HCT116 (cell line): ENCODE data around the gene TNPO1. TPM values are rescaled to one million over a fixed set of nuclear protein-coding genes. Genes with fewer than 3 reads are reported as not detected.

Experiments used
- ATAC-seq: fragments of 200-7000 bp; cut with Tn5 transposase; 2 replicates; pipeline ENCODE4 v1.9.1; 2020; ENCODE audit warnings: mild to moderate bottlenecking, moderate library complexity
- BruUV-seq: library from RNA; stranded (reverse); fragments of 400-500 nt; replicated peaks from 2 replicates; lab custom pipeline; 2021; lab: Mats Ljungman, UMichigan
- CTCF ChIA-PET: fragments of 300-600 bp; sonication (Branson Sonifier 250); formaldehyde crosslinking; loops from one replicate; lab custom pipeline; 2021; ENCODE audit warnings: antibody characterized with exemption; lab: Charles Lee
- POLR2A ChIA-PET: fragments of 300-600, 350-600 bp; sonication (Branson Sonifier 250); formaldehyde crosslinking; loops from one replicate; lab custom pipeline; 2021; ENCODE audit warnings: antibody characterized with exemption; lab: Charles Lee
- RAD21 ChIA-PET, 2 experiments: fragments of 300-600 bp; sonication (Branson Sonifier 250); formaldehyde crosslinking; loops; one replicate each; lab custom pipeline; 2023; ENCODE audit warnings: low total read pairs in 2 of 2; ENCODE audit not compliant: uncharacterized antibody in 2 of 2, unreplicated experiment in 2 of 2, low non-redundant PET in 1 of 2; lab: Charles Lee
- DNase-seq: peaks from one replicate; pipeline ENCODE4 v3.0.0-alpha.2; 2010; ENCODE audit warnings: low read depth, low spot score
- H2AFZ ChIP-seq: fragments of 200-600 bp; shearing (Covaris generic), sonication (generic); 2 replicates; pipeline ENCODE4 v1.6.1; 2017; ENCODE audit warnings: low read depth, mixed run types, mixed read lengths, antibody characterized with exemption, low read length; ENCODE audit not compliant: poor library complexity, severe bottlenecking
- H3K27ac ChIP-seq: 2 replicates; pipeline ENCODE4 v1.5.1; 2012; ENCODE audit warnings: low read depth, low read length
- H3K27me3 ChIP-seq: fragments of 200-600 bp; sonication (generic); 2 replicates; pipeline ENCODE4 v1.6.1; 2016; ENCODE audit warnings: mixed run types, low read length, mixed read lengths; ENCODE audit not compliant: insufficient read depth
- H3K36me3 ChIP-seq, 2 experiments: fragments of 200-500 bp in 1 of 2; fragments of 200-600 bp in 1 of 2; sonication (Bioruptor generic) in 1 of 2; sonication (generic) in 1 of 2; 2 replicates each; pipeline versions ENCODE4 v1.5.1 to v1.6.1; 2014 to 2016; ENCODE audit warnings: low read length in 2 of 2, inconsistent platforms in 1 of 2, mixed read lengths in 1 of 2, mixed run types in 1 of 2; ENCODE audit not compliant: insufficient read depth in 2 of 2, control insufficient read depth in 1 of 2
- H3K4me1 ChIP-seq, 2 experiments: fragments of 200-600 bp in 1 of 2; sonication (generic) in 1 of 2; 2 replicates each; pipeline versions ENCODE4 v1.5.1 to v1.6.1; 2012 to 2017; ENCODE audit warnings: low read length in 2 of 2, inconsistent platforms in 1 of 2, mild to moderate bottlenecking in 1 of 2, mixed read lengths in 1 of 2, mixed run types in 1 of 2, moderate library complexity in 1 of 2; ENCODE audit not compliant: insufficient read depth in 2 of 2, control insufficient read depth in 1 of 2
- H3K4me2 ChIP-seq: fragments of 200-600 bp; sonication (generic); 2 replicates; pipeline ENCODE4 v1.6.1; 2017; ENCODE audit warnings: mixed run types, low read length, mixed read lengths
- H3K4me3 ChIP-seq, 2 experiments: fragments of 200-600 bp in 1 of 2; sonication (generic) in 1 of 2; replicated peaks in 1 of 2; 2 replicates each; pipeline ENCODE4 v1.5.1; 2011 to 2016; ENCODE audit warnings: low read length in 2 of 2, control low read depth in 1 of 2, low read depth in 1 of 2, mild to moderate bottlenecking in 1 of 2, mixed read lengths in 1 of 2, mixed run types in 1 of 2
- H3K79me2 ChIP-seq: fragments of 200-600 bp; sonication (generic); 2 replicates; pipeline ENCODE4 v1.6.1; 2017; ENCODE audit warnings: mild to moderate bottlenecking, mixed run types, low read length, moderate library complexity, mixed read lengths; ENCODE audit not compliant: insufficient read depth
- H3K9ac ChIP-seq: fragments of 200-600 bp; sonication (generic); 2 replicates; pipeline ENCODE4 v1.6.1; 2016; ENCODE audit warnings: low read length, mixed read lengths
- H3K9me2 ChIP-seq: fragments of 200-600 bp; sonication (generic), shearing (Covaris generic); 2 replicates; pipeline ENCODE4 v1.6.1; 2017; ENCODE audit warnings: mixed run types, mild to moderate bottlenecking, moderate library complexity; ENCODE audit not compliant: insufficient read depth
- H3K9me3 ChIP-seq, 2 experiments: fragments of 200-500 bp in 1 of 2; fragments of 200-600 bp in 1 of 2; sonication (Bioruptor generic) in 1 of 2; sonication (generic) in 1 of 2; 2 replicates each; pipeline ENCODE4 v1.6.1; 2014 to 2017; ENCODE audit warnings: low read length in 2 of 2, mixed read lengths in 2 of 2, inconsistent platforms in 1 of 2, low read depth in 1 of 2, mild to moderate bottlenecking in 1 of 2, mixed run types in 1 of 2, moderate library complexity in 1 of 2; ENCODE audit not compliant: control insufficient read depth in 1 of 2, insufficient read depth in 1 of 2
- H4K20me1 ChIP-seq: fragments of 200-600 bp; sonication (generic), shearing (Covaris generic); 2 replicates; pipeline ENCODE4 v1.6.1; 2017; ENCODE audit warnings: mixed run types, mild to moderate bottlenecking, moderate library complexity; ENCODE audit not compliant: insufficient read depth
- CBX3 ChIP-seq: IDR thresholded peaks from 2 replicates; pipeline ENCODE4 v1.6.1; 2012; ENCODE audit warnings: low read depth
- EZH2phosphoT487 ChIP-seq: fragments of 200-600 bp; IDR thresholded peaks from 2 replicates; pipeline ENCODE4 v1.6.1; 2018; ENCODE audit warnings: antibody characterized with exemption, borderline replicate concordance
- FOSL1 ChIP-seq: IDR thresholded peaks from 2 replicates; pipeline ENCODE4 v1.6.1; 2012; ENCODE audit warnings: low read depth
- JUND ChIP-seq: IDR thresholded peaks from 2 replicates; pipeline ENCODE4 v1.6.1; 2012
- POLR2A ChIP-seq: IDR thresholded peaks from 2 replicates; pipeline ENCODE4 v1.7.0; 2011; ENCODE audit warnings: borderline replicate concordance; ENCODE audit not compliant: insufficient read depth, insufficient read length; ENCODE audit errors: extremely low read depth
- POLR2AphosphoS5 ChIP-seq: IDR thresholded peaks from 2 replicates; pipeline ENCODE4 v1.6.1; 2011; ENCODE audit warnings: mild to moderate bottlenecking, low read depth, low read length, moderate library complexity
- RAD21 ChIP-seq: IDR thresholded peaks from 2 replicates; pipeline ENCODE4 v1.6.1; 2012; ENCODE audit warnings: low read depth, mild to moderate bottlenecking
- SP1 ChIP-seq: IDR thresholded peaks from 2 replicates; pipeline ENCODE4 v1.6.1; 2012; ENCODE audit warnings: low read depth
- TCF7L2 ChIP-seq: IDR thresholded peaks from 2 replicates; pipeline ENCODE4 v1.7.0; 2011; ENCODE audit warnings: borderline replicate concordance, inconsistent platforms; ENCODE audit not compliant: insufficient read depth, insufficient read length; ENCODE audit errors: extremely low read depth
- YY1 ChIP-seq: IDR thresholded peaks from 2 replicates; pipeline ENCODE4 v1.6.1; 2011; ENCODE audit warnings: low read length, low read depth, moderate library complexity, mild to moderate bottlenecking; ENCODE audit not compliant: insufficient replicate concordance; ENCODE audit errors: extremely low read depth
- ZFX ChIP-seq: fragments of 450-650 bp; IDR thresholded peaks from 2 replicates; pipeline ENCODE4 v1.6.1; 2017
- ZNF274 ChIP-seq: fragments of 200-500 bp; sonication (Bioruptor generic); IDR thresholded peaks from 2 replicates; pipeline ENCODE4 v1.6.1; 2014; ENCODE audit warnings: mild to moderate bottlenecking, low read depth, low read length, inconsistent platforms
- intact Hi-C: fragments of 100-400 bp; cut with micrococcal nuclease; formaldehyde crosslinking; loops from 2 replicates; pipeline ENCODE4 v1.10.0; 2022
- total RNA-seq: library from RNA; stranded (reverse); gene quantifications from one replicate; pipeline ENCODE4 v1.2.1, GENCODE V29; 2021; ENCODE audit not compliant: unreplicated experiment
- TF ChIP-seq, protein P1 (sequence below): IDR thresholded peaks from 2 replicates; pipeline ENCODE4 v1.6.1; 2012
- TF ChIP-seq, protein P2 (sequence below), 3 experiments: fragments of 200-600 bp in 1 of 3; sonication (generic) in 1 of 3; IDR thresholded peaks in 2 of 3; conservative IDR thresholded peaks in 1 of 3; 2 replicates each; pipeline ENCODE4 v1.5.1; 2012 to 2017; ENCODE audit warnings: low read depth in 2 of 3, low read length in 2 of 3, antibody characterized with exemption in 1 of 3, borderline replicate concordance in 1 of 3, control low read depth in 1 of 3, mild to moderate bottlenecking in 1 of 3, mixed read lengths in 1 of 3, mixed run types in 1 of 3, moderate library complexity in 1 of 3; ENCODE audit not compliant: insufficient read depth in 1 of 3
- TF ChIP-seq, protein P3 (sequence below): IDR thresholded peaks from 2 replicates; pipeline ENCODE4 v1.6.1; 2012

Gene TNPO1
- total RNA-seq, 1 experiment from 2014 or later = 104 TPM

GRCh38 chr5:72895758-72896157, 79.3 kb downstream of the TNPO1 start:
- ATAC-seq = no peak
- H3K9me3 ChIP-seq = no peaks in the 10 kb centered on the region
- H3K4me1 ChIP-seq = no peaks in the 10 kb centered on the region
- peaks cover 50 to 58% of the 10 kb centered on the region in 2 experiments for H3K36me3 ChIP-seq
- no TSS peak for BruUV-seq
- peaks cover 66% of the 10 kb centered on the region for H3K79me2 ChIP-seq
- POLR2A ChIA-PET = no interaction called here
- H3K4me3 ChIP-seq = no peak overlapping the region
- TF ChIP-seq ZNF274 (no peak), YY1 (no peak), FOSL1 (no peak), JUND (no peak), RAD21 (no peak), POLR2A (no peak), POLR2AphosphoS5 (no peak), EZH2phosphoT487 (no peak), SP1 (no peak), TCF7L2 (no peak), ZFX (no peak), CBX3 (no peak)
- TF ChIP-seq, protein P1, sequence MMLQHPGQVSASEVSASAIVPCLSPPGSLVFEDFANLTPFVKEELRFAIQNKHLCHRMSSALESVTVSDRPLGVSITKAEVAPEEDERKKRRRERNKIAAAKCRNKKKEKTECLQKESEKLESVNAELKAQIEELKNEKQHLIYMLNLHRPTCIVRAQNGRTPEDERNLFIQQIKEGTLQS = no peak
- TF ChIP-seq, protein P2, sequence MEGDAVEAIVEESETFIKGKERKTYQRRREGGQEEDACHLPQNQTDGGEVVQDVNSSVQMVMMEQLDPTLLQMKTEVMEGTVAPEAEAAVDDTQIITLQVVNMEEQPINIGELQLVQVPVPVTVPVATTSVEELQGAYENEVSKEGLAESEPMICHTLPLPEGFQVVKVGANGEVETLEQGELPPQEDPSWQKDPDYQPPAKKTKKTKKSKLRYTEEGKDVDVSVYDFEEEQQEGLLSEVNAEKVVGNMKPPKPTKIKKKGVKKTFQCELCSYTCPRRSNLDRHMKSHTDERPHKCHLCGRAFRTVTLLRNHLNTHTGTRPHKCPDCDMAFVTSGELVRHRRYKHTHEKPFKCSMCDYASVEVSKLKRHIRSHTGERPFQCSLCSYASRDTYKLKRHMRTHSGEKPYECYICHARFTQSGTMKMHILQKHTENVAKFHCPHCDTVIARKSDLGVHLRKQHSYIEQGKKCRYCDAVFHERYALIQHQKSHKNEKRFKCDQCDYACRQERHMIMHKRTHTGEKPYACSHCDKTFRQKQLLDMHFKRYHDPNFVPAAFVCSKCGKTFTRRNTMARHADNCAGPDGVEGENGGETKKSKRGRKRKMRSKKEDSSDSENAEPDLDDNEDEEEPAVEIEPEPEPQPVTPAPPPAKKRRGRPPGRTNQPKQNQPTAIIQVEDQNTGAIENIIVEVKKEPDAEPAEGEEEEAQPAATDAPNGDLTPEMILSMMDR (IDR thresholded peaks at IDR 0.05 in 2 of 3, conservative IDR thresholded peaks at IDR 0.05 in 1 of 3; ENCODE audit: borderline replicate concordance in 1 of 3, insufficient read depth in 1 of 3, low read depth in 2 of 3, low read length in 2 of 3) = no peak
- TF ChIP-seq, protein P3, sequence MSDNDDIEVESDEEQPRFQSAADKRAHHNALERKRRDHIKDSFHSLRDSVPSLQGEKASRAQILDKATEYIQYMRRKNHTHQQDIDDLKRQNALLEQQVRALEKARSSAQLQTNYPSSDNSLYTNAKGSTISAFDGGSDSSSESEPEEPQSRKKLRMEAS = no peak
- no peaks in the 10 kb centered on the region for H3K9me2 ChIP-seq
- no peak overlapping the region for H3K27ac ChIP-seq
- H3K9ac ChIP-seq = no peak overlapping the region
- no peaks in the 10 kb centered on the region for H3K27me3 ChIP-seq
- intact Hi-C loops = no loop called here
- peaks cover 11% of the 10 kb centered on the region; the same call in 1 of the 2 replicates for H4K20me1 ChIP-seq
- H2AFZ ChIP-seq = no peak overlapping the region
- RAD21 ChIA-PET = no interaction called here
- H3K4me2 ChIP-seq = no peak overlapping the region
- DNase-seq = no peak
- CTCF ChIA-PET = no interaction called here
